Measurements from ENCODE around the gene AGO1.
"Not testable (repeated sequence)": the region's sequence is repeated elsewhere in the genome, so short reads cannot be mapped to it uniquely, and the experiment has no call there.

The AGO1 gene

DNA sequence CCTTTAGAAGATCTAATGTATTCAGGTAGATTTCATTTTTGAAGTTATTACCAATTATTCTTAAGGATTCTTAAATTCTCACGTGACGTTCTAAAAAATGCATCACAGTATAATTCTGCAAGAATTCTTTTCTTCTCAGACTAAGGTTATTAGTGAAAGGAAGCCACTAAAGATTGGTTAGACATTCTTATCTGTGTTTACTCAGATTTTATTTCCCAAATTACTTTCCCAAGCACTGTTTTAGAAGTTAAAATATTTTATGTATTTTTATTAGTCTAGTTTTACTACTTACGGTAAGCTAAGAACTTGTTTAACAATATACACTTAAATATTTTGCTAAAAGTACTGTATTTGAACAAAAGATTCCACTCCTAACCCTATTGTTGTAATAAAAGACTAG lies 76.3 kb downstream of the AGO1 start:
- no peak overlapping the region for H3K27ac ChIP-seq (ENCODE audit: poor library complexity, severe bottlenecking)
- DNase-seq (ENCODE audit: low spot score) (no peak), ATAC-seq (ENCODE audit: low read depth) (no peak)
- TF ChIP-seq, protein P1, sequence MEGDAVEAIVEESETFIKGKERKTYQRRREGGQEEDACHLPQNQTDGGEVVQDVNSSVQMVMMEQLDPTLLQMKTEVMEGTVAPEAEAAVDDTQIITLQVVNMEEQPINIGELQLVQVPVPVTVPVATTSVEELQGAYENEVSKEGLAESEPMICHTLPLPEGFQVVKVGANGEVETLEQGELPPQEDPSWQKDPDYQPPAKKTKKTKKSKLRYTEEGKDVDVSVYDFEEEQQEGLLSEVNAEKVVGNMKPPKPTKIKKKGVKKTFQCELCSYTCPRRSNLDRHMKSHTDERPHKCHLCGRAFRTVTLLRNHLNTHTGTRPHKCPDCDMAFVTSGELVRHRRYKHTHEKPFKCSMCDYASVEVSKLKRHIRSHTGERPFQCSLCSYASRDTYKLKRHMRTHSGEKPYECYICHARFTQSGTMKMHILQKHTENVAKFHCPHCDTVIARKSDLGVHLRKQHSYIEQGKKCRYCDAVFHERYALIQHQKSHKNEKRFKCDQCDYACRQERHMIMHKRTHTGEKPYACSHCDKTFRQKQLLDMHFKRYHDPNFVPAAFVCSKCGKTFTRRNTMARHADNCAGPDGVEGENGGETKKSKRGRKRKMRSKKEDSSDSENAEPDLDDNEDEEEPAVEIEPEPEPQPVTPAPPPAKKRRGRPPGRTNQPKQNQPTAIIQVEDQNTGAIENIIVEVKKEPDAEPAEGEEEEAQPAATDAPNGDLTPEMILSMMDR (IDR thresholded peaks at IDR 0.05; ENCODE audit: poor library complexity, severe bottlenecking) = no peak
- H3K36me3 ChIP-seq (ENCODE audit: low read depth) = peaks cover 5% of the 10 kb centered on the region
- no peak overlapping the region for H3K4me3 ChIP-seq (ENCODE audit: severe bottlenecking)
- H3K27me3 ChIP-seq (ENCODE audit: insufficient read depth, poor library complexity, severe bottlenecking) = no peaks in the 10 kb centered on the region
- H3K4me1 ChIP-seq (ENCODE audit: insufficient read depth, poor library complexity, severe bottlenecking) = no peaks in the 10 kb centered on the region
- H3K9me3 ChIP-seq (ENCODE audit: severe bottlenecking) = no peaks in the 10 kb centered on the region

DNA sequence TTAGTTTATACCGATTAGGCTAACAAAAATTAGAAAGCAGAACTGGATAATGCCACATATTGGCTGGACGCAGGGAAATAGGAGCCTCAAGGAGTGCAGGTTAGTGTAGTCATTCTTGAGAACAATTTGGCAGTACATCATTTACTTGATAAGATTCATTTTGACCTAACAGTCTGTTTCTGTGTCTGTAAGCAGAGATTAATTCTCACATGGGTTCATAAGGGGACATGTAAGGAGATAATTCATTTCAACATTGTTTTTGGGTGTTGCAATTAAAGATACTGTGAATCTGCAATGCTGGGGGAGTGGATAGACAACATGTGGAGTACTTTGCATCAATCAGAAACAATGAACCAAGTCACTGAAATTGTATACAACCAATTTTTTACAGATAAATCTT lies 79.9 kb downstream of the AGO1 start:
- Histone ChIP-seq H3K4me3 (ENCODE audit: severe bottlenecking) (no peak overlapping the region), H3K36me3 (ENCODE audit: low read depth) (peaks cover 14% of the 10 kb centered on the region), H3K27me3 (ENCODE audit: insufficient read depth, poor library complexity, severe bottlenecking) (no peaks in the 10 kb centered on the region), H3K9me3 (ENCODE audit: severe bottlenecking) (no peaks in the 10 kb centered on the region), H3K4me1 (ENCODE audit: insufficient read depth, poor library complexity, severe bottlenecking) (no peaks in the 10 kb centered on the region), H3K27ac (ENCODE audit: poor library complexity, severe bottlenecking) (no peak overlapping the region)
- TF ChIP-seq, protein P1 (IDR thresholded peaks at IDR 0.05; ENCODE audit: poor library complexity, severe bottlenecking) = no peak
- ATAC-seq (ENCODE audit: low read depth) = no peak
- no peak for DNase-seq (ENCODE audit: low spot score)

DNA sequence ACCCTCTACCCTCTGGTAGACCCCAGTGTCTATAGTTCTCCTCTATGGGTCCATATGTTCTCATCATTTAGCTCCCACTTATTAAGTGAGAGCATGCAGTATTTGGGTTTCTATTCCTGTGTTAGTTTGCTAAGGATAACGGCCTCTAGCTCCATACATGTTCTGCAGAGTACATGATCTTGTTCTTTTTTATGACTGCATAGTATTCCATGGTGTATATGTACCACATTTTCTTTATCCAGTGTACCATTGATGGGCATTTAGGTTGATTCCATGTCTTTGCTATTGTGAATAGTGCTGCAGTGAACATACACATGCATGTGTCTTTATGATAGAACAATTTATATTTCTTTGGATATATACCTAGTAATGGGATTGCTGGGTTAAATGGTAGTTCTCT lies 81.3 kb downstream of the AGO1 start:
- not testable (repeated sequence) for ATAC-seq (ENCODE audit: low read depth); H3K27ac ChIP-seq (ENCODE audit: poor library complexity, severe bottlenecking); DNase-seq (ENCODE audit: low spot score); H3K9me3 ChIP-seq (ENCODE audit: severe bottlenecking); H3K4me1 ChIP-seq (ENCODE audit: insufficient read depth, poor library complexity, severe bottlenecking); H3K27me3 ChIP-seq (ENCODE audit: insufficient read depth, poor library complexity, severe bottlenecking); H3K4me3 ChIP-seq (ENCODE audit: severe bottlenecking)
- peaks cover 17% of the 10 kb centered on the region for H3K36me3 ChIP-seq (ENCODE audit: low read depth)

DNA sequence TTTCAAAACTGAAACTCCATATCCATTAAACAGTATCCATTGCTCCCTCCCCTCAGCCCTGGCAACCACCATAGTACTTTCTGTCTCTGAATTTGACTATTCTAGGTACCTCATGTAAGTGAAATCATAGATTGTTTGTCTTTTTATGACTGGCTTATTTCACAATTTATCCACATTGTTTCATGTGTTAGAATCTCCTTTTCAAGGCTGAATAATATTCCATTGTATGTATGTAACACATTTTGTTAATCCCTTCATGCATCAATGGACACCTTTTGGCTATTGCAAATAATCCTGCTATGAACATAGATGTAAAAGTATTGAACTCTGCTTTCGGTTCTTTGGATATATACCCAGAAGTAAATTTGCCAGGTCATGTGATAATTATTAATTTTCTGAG lies 85.4 kb downstream of the AGO1 start:
- Histone ChIP-seq H3K27me3 (ENCODE audit: insufficient read depth, poor library complexity, severe bottlenecking) (no peaks in the 10 kb centered on the region), H3K4me1 (ENCODE audit: insufficient read depth, poor library complexity, severe bottlenecking) (no peaks in the 10 kb centered on the region), H3K9me3 (ENCODE audit: severe bottlenecking) (no peaks in the 10 kb centered on the region), H3K36me3 (ENCODE audit: low read depth) (peaks cover 47% of the 10 kb centered on the region), H3K27ac (ENCODE audit: poor library complexity, severe bottlenecking) (no peak overlapping the region), H3K4me3 (ENCODE audit: severe bottlenecking) (no peak overlapping the region)
- no peak for ATAC-seq (ENCODE audit: low read depth)
- no peak for DNase-seq (ENCODE audit: low spot score)
- TF ChIP-seq, protein P1 (IDR thresholded peaks at IDR 0.05; ENCODE audit: poor library complexity, severe bottlenecking) = no peak

DNA sequence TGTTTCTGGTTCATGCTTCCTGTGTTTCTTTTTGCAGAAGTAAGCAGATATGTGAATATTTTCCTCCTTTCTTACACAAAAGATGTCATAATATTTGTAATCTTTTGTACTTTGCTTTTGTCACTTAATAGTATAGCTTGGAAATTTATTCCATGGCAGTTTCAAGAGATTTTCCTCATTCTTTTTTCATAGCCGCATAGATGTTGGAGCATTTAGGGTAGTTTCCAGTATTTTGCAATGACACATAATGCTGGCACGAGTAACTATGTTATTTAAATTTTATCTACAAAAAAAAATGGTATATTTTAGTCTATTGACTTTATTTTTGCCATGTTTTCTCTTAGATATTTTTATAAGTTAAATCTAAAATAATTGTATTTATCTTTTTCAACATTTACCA lies 88.6 kb downstream of the AGO1 start:
- Histone ChIP-seq H3K4me3 (ENCODE audit: severe bottlenecking) (no peak overlapping the region), H3K27me3 (ENCODE audit: insufficient read depth, poor library complexity, severe bottlenecking) (no peaks in the 10 kb centered on the region), H3K27ac (ENCODE audit: poor library complexity, severe bottlenecking) (no peak overlapping the region), H3K36me3 (ENCODE audit: low read depth) (peaks cover 79% of the 10 kb centered on the region), H3K4me1 (ENCODE audit: insufficient read depth, poor library complexity, severe bottlenecking) (no peaks in the 10 kb centered on the region), H3K9me3 (ENCODE audit: severe bottlenecking) (no peaks in the 10 kb centered on the region)
- ATAC-seq (ENCODE audit: low read depth) (no peak), DNase-seq (ENCODE audit: low spot score) (no peak)
- TF ChIP-seq, protein P1 (IDR thresholded peaks at IDR 0.05; ENCODE audit: poor library complexity, severe bottlenecking) = no peak

DNA sequence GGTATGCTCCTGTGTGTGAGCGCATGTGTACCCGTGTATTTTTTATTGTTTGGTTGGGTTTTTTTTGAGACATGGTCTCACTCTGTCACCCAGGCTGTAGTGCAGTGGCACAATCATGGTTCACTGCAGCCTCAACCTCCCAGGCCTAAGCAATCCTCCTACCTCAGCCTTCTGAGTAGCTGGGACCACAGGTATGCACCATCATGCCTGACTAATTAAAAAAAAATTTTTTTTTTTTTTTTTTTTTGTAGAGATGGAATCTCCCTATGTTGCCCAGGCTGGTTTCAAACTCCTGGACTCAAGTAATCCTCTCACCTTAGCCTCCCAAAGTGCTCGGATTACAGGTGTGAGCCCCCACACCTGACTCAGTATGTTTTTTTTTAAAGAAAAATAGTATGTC lies 89.6 kb downstream of the AGO1 start:
- H3K4me3 ChIP-seq (ENCODE audit: severe bottlenecking); ATAC-seq (ENCODE audit: low read depth); H3K27me3 ChIP-seq (ENCODE audit: insufficient read depth, poor library complexity, severe bottlenecking); H3K4me1 ChIP-seq (ENCODE audit: insufficient read depth, poor library complexity, severe bottlenecking); H3K9me3 ChIP-seq (ENCODE audit: severe bottlenecking); DNase-seq (ENCODE audit: low spot score); H3K27ac ChIP-seq (ENCODE audit: poor library complexity, severe bottlenecking): not testable (repeated sequence)
- H3K36me3 ChIP-seq (ENCODE audit: low read depth) = peaks cover 77% of the 10 kb centered on the region
